ENCODE data around the gene TAS2R8.
"Not testable (repeated sequence)": the region's sequence is repeated elsewhere in the genome, so short reads cannot be mapped to it uniquely, and the experiment has no call there.

TAS2R8 gene, protein sequence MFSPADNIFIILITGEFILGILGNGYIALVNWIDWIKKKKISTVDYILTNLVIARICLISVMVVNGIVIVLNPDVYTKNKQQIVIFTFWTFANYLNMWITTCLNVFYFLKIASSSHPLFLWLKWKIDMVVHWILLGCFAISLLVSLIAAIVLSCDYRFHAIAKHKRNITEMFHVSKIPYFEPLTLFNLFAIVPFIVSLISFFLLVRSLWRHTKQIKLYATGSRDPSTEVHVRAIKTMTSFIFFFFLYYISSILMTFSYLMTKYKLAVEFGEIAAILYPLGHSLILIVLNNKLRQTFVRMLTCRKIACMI

GRCh38 chr12:10807186-10807585 is at the start of gene TAS2R8:
Gene TAS2R8 (minus strand): TSS chr12:10807286. CDS start chr12:10806980, 306 bp downstream.
- DNase-seq, result no peak

DNA sequence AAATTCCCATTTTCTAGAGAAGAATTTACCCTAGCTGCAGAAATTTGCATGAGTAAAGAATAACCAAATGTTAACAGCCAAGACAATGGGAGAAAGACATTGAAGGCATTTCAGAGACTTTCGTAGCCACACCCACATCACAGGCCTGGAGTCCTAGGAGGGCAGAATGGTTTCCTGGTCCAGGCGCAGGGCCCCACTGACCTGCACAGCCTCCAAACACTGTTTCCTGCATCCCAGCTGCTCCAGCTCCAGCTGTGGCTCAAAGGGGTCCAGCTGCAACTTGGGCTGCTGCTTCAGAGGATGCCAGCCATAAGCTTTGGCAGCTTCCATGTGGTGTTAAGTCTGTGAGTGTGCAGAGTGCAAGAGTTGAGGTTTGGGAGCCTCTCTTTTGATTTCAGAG is 48.7 kb upstream of the TAS2R8 start:
- DNase-seq, result no peak

- DNase-seq, result no peak
These were observed 46.7 kb upstream of the TAS2R8 start for GRCh38 chr12:10853776-10854175.

- DNase-seq, result peak; percentile 2
These were observed 44.3 kb upstream of the TAS2R8 start for GRCh38 chr12:10851243-10851858.

DNA sequence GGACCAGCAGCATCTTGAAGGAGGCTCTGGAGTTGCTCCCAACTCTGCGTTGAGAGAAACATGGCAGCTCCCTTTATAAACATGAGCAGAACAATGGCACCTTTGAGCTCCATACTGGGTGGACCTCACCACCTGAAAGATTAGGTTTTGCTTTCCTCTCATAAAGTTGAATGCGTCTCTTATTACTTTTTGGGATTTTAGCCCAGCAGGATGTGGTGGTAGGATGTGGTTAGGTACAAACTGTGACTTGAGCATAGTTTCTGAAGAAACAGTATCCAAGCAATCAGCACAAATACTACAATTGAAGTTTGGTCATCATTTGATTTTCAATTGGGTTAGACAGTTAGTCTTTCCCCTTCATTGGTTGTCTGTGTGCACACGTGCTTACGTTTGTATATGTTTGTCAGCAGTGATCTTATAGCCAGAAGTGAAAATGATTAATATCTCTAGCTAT is 42.4 kb upstream of the TAS2R8 start, which contains the start of gene PRR4:
Gene PRR4 (minus strand): TSS at position 51 of the 454 bp plus-strand sequence. CDS start 38 bp downstream, at position 13.
- DNase-seq, result peak; percentile 30

GRCh38 chr12:10847744-10848143 is 40.7 kb upstream of the TAS2R8 start:
- no peak for DNase-seq

- no peak for DNase-seq
These were observed 35.8 kb upstream of the TAS2R8 start for GRCh38 chr12:10842862-10843261.

- no peak for DNase-seq
These were observed 31.4 kb upstream of the TAS2R8 start for GRCh38 chr12:10838461-10838860.

- DNase-seq, result no peak
These were observed 22.9 kb upstream of the TAS2R8 start for GRCh38 chr12:10829994-10830393.

- DNase-seq, result no peak
These were observed 19.2 kb upstream of the TAS2R8 start, which contains the start of gene TAS2R10 for GRCh38 chr12:10826258-10826657. Gene TAS2R10 (minus strand): TSS chr12:10826358. CDS start chr12:10826269, 89 bp downstream.

DNA sequence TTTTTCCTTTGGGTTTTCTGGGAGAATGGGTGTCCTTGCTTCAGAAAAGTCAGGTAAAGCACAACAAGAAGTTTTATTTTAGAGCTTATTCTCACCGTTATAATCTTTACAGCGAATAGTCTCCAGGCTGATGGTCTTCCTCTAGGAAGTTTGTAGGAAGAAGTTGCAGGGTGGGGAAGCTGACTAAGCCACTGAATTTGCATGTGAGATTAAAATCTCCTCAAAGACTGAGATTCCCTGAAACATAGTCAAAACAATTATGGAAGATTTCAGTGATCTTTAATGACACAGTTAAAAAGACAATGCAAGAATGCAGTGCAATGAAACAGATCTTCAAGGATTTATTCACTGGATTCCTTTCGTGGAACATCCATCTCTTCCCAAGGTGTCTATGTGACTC is 17.9 kb upstream of the TAS2R8 start:
- no peak for DNase-seq

- DNase-seq, result no peak
These were observed 4.9 kb upstream of the TAS2R8 start for GRCh38 chr12:10811883-10812536.

DNA sequence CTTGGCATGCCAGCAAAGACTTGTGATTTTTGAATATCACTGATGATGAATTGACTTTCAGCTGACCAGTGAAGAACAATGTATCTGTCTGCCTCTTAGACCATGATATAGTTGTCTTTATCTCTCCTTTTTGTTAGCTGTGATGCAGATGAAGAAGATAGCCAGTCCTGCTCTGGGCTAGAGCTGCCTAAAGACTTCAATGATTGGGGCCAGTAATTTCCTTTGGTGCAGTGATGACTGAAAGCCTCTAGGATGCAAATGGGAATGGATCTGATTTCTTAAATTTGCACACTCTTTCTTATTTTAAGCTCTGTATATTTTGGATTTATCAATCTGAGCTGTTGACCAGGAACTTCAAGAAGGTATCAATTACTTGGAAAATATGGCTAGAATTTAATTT is 3.0 kb upstream of the TAS2R8 start, which contains the start of gene TAS2R9:
Gene TAS2R9 (minus strand): TSS at position 101 of the 400 bp plus-strand sequence. CDS start 93 bp downstream, at position 8.
- no peak for DNase-seq

- no peak for DNase-seq
These were observed 4.5 kb downstream of the TAS2R8 start, which contains the start of gene TAS2R7 for GRCh38 chr12:10802587-10802986. Gene TAS2R7 (minus strand): TSS chr12:10802627. CDS start chr12:10802570, 57 bp downstream.

DNA sequence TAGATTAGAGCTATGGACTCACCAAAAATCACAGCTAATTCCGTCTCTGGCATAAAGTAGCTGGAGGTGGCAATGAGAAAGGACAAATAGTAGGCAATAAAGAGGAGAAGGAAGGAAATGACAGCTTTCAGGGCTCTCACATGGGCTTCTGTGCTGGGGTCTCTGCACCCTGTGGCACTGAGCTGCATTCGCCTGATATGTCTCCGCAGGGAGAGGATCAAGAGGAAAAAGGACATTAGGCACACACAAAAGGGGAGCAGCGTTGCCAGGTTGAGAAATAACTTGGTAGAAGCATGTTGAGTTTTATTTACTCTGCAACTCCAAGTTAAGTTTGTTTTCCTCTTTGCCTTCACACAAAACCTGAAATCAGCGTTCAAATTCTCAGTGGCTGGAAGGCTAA is 5.3 kb downstream of the TAS2R8 start:
- no peak for DNase-seq

- no peak for DNase-seq
These were observed 12.9 kb downstream of the TAS2R8 start for GRCh38 chr12:10794222-10794621.

DNA sequence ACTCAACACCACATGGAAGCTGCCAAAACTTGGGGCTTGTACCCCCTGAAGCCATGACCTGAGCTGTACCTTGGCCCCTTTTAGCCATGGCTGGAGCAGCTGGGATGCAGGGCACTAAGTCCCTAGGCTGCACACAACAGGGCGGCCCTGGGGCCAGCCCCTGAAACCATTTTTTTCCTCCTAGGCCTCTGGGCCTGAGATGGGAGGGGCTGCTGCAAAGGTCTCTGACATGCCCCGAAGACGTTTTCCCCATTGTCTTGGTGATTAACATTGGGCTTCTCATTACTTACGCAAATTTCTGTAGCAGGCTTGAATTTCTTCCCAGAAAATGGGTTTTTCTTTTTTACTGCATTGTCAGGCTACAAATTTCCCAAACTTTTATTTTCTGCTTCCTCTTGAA is 15.3 kb downstream of the TAS2R8 start:
- DNase-seq, result not testable (repeated sequence)

- DNase-seq, result no peak
These were observed 23.8 kb downstream of the TAS2R8 start for GRCh38 chr12:10783252-10783651.

- DNase-seq, result no peak
These were observed 28.0 kb downstream of the TAS2R8 start for GRCh38 chr12:10779103-10779502.

- DNase-seq, result peak; percentile 61
These were observed 35.9 kb downstream of the TAS2R8 start for GRCh38 chr12:10771132-10771733.

- DNase-seq, result no peak
These were observed 47.4 kb downstream of the TAS2R8 start for GRCh38 chr12:10759657-10760056.

DNA sequence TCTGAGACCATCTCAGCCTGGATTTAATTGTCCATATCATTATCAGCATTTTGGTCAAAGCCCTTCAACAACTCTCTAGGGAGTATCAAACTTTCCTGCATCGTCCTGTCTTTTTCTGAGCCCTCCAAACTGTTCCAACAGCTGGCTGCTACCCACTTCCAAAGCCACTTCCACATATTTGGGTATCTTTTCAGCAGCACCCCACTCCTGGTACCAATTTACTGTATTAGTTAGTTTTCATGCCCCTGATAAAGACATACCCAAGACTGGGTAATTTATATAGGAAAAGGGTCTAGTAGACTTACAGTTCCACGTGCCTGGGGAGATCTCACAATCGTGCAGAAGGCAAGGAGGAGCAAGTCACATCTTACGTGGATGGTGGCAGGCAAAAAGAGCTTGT is 50.9 kb downstream of the TAS2R8 start:
- no peak for DNase-seq

Data from CD4-positive, alpha-beta T cell treated with Interleukin-10 for 1 hour (primary cell).